NCI-H345 treated with DMSO at 0.1 percent for 48 hours (cell line): ENCODE results near the gene LILRB3.
"Not testable (repeated sequence)": the region's sequence is repeated elsewhere in the genome, so short reads cannot be mapped to it uniquely, and the experiment has no call there.

Source experiments
- DNase-seq: peaks from one replicate; lab custom pipeline; 2025; ENCODE audit not compliant: unreplicated experiment; lab: John Stamatoyannopoulos, UW

The LILRB3 gene

GRCh38 chr19:54222474-54223276 is at the start of gene LILRB3:
Gene LILRB3, minus strand, starts transcription at chr19:54223007. Its CDS starts 31 bp downstream, at chr19:54222976.
- not testable (repeated sequence) for DNase-seq

DNA sequence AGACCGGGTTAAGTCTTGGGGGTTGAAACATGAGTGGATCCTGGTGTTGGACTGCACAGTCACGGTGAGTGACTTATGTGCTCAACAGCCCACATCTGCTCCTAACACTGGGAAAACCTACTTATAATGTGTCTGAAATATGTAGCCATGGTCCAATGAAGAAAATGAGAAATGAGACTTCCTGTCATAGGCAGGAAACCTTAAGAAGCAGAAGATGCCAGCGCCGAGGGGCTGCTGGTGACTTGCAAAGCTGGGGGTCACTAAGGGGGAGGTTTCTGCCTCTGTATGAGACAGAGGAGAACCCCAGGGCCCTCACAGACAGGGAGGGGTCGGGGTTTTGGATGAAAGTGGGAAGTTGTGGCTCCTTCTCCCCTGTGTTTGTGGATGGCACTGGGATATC is 49.4 kb upstream of the LILRB3 start:
- DNase-seq, result not testable (repeated sequence)

GRCh38 chr19:54271587-54271986 is 48.8 kb upstream of the LILRB3 start:
- not testable (repeated sequence) for DNase-seq

DNA sequence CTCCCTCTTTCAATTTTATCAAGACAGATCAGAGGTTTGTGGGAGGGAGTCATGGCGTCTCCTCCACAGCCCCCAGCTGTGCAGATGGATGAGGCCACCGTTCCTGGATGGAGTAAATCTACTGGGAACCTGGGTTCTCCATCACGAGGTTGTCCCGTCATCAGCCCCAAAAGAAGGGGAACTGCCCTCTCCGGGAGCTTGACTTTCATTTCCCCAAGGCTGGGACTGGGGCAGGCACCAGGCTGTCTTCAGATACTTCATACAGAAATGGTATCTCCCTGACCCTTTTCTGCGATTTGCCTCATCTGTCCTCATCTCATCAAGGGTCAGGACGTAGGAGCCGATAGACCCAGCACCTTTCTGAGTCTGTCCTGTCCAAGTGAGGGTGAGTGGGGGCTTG is 48.3 kb upstream of the LILRB3 start:
- no peak for DNase-seq

DNA sequence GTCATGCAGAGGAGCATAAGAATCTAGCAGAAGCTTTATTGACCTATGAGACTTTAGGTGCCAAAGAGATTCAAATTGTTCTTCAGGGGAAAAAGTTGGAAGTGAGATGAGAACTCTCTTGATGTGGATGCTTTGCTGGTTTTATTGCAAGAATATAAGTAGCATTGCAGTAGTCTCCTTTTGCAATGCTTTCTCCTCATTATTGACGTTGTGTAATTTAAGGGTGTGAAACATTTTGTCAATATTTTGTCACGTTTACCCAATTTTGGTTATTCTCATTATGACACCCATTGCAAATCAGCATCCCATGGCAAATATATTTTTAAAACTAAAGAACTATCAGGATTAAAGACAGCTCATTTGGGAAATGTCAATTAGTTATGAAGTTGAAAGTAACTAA is 46.1 kb upstream of the LILRB3 start:
- DNase-seq, result no peak

DNA sequence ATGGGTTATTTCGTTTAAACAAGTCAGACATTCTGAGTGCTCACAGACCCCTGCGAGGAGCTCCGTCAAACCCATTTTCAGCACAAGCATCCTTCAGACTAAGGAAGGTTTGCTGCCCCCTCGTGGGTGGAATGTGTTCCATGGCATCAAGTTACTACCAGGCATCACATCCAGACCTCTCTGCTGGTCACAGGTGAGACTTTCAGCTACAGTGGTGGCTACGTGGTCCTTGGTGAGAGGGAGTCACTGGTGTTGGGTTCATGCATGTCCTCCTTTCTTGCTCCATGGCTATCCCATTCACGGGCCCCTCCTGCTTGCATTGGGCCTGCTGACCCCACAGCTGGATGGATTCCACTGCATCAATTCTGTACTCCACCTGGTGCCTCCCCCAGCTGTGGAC is 43.3 kb upstream of the LILRB3 start:
- no peak for DNase-seq

- DNase-seq, result no peak
Measured at GRCh38 chr19:54262470-54262869, 39.7 kb upstream of the LILRB3 start.

DNA sequence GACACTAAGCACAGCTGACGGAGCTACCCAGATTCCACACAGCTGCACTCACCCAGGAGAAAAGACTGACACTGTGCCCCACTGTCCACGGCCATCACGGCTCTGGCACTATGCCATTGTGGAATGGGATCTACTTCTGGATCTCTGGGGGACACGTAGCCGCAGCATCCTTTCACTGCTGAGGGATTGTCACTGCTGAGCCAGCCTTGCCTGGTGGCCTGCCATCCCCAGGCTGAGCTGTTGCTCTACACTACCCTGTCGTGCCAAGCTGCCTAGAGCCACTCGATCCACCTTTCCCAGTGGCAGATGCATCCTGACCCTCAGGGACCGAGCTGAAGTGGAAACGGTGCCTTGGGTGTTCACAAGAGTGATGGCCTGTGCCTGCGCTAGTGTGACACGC is 39.3 kb upstream of the LILRB3 start:
- no peak for DNase-seq

GRCh38 chr19:54257116-54257480 is 34.3 kb upstream of the LILRB3 start, which contains the start of gene LILRB5:
Gene LILRB5, minus strand, starts transcription at chr19:54257273. Its CDS starts 80 bp downstream, at chr19:54257193.
- no peak for DNase-seq

DNA sequence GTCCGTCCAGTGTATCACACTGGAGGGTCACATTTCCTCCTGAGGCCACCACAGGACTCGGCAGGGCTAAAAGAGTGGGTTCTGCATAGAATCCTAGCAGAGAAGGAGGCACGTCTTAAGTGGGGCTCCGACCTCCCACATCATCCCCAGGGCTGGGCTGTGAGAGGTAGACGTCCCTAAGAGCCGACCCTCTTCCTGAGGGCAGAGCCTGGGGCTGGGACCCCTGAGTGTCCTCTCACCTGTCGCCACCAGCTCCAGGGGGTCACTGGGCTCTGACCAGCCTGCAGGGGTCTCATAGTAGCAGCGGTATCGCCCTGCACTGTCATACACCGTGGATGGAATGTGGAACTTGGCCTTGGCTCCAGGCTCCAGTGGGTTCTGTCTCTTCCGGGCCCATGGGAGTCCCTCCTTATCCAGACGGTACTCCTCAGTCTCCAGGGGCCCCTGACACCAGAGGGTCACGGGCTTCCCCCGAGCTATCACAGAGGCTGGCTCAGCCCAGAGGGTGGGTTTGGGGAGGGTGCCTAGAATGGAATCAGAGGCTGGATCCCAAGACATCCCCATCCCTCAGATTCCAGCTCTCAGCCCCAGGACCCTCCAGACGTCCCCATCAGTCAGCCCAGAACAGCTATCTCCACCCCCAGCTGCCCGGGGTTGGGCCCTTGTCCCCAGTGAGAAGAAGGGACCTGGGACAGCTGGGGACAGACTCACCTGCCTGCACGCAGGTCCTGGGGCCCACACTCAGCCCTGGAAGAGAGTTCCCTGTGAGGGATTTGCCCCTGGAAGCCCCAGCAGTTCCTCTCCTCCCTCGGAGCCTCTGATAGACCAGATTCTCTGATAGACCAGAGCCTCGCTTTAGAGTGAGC is 33.7 kb upstream of the LILRB3 start:
- DNase-seq, result no peak

DNA sequence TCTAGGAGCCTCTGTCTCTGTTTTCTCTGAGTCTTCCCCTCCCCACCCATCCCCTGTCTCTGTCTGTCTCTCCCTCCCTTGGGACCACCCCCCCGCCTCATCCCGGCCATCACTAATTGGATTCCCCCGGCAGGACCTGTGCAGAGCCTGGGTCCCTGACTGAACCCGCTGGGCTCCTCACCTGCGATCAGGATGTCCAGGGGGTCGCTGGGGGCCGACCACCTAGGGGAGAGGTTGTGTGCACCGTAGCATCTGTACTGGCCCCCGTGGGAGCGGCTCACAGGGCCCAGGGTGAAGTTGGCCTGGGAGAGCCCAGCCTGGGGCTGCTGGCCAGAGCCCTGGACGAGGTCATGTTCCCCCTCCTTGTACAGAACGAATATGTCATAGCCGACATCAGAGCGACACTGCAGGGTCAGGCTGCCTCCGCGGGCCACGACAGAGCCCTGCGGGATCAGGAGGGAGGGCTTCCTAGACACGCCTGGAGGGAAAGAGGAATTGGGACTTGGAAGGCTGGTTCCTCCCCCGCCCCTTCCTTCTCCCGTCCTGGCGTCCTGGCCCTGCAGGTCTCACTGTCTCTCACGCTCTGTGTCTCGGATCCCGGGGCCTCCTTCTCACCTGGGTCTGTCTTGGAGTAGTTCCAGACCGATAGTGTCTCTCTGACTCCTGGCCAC is 32.4 kb upstream of the LILRB3 start:
- DNase-seq, result no peak

GRCh38 chr19:54254195-54254906 is 31.5 kb upstream of the LILRB3 start:
- DNase-seq, result no peak

DNA sequence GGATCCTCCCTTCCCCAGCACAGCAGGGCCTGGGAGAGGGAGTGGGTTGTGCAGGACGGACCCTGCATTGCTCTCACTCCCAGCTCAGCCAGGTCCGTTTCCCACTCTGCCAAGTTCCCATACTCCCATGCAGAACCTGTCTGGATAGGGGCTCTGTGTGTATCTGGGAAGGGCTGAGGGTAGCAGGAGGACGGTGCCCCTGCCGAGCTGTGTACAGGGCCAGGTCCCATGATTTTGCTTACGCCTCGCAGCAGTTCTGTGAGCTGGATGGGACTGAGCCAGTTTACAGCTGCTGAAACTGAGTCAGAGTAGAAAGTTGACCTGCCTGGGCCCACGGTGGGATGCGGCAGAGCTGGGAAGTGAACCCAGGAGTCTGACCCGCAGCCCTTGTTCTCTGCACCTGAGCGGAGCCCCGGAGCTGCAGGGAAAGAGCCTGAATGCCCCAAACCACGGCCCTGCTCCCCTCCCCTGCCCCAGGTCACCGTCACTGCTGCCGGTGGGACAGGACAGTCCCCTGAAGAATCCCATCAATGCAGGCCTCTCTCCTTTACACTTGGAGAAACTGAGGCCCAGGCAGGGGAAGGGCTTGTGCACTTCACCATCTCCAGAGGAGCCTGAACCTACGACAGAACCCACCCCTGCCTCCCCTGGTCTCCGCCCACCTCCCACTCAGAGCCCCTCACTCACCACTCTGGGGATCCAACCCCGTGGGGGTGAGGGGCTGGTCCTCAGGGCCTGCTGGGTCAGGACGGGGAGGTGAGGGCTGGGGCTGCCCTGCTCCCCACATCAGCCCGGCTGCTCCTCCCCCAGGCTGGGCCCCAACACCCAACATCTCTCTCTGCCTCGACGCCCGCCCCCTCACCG is 30.8 kb upstream of the LILRB3 start:
- no peak for DNase-seq

DNA sequence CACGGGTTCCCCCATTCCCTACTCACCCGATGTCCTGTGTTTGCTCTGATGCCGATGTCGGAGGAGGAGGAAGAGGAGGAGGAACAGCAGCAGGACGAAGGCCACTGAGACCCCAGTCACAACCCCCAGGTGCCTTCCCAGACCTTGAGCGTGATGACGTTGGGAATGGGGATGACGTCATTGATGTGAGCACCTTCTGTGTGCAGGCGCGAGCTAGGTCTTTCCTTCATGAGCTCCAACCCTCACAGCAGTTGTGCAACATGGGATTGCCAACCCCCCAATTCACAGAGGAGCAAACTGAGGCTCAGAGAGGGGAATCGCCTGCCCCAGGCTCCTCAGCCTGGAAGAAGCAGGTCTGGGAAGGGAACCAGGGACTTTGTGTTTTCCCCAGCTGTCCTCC is 30.0 kb upstream of the LILRB3 start:
- no peak for DNase-seq

DNA sequence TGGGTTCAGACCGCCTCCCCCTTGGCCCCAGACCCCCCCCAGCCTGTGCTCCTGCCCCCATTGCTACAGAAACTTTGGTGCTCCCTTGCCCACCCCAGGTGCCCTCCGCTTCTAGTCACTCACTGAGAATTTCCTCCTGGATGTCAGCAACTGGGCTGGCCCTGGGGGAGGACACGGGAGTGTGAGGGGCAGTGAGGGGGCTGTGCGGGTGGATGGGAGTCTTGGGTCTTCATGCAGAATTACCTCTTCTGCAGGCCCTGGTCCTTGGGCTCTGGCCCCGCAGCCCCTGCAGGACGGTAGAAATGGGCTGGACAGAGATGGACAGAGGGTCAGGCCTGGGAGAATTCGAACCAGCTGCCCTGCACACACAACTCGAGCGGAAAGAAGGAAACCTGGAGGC is 29.4 kb upstream of the LILRB3 start:
- DNase-seq, result no peak

DNA sequence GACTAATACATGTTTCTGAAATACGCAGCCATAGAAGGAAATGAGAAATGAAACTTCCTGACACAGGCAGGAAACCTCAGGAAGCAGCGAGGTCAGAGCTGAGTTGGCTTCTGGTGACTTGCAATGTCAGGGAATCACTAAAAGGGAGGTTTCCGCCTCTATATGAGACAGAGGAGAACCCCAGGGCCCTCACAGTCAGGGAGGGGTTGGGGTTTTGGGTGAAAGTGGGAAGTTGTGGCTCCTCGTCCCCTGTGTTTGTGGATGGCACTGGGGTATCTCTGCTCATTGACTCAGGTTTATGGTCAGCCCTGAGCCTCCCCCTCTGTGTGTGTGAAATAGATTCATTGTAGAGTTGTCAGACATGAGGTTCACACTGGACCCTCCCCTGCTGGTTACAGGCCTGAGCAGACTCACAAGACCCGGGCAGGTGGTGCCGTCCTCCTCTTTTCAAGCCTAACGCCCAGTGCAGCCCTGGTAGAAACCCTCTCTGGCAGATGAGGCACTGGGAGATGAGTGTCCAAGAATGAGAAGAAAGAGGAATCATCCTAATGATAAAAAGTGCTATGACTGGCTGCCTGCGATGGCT is 25.3 kb upstream of the LILRB3 start:
- no peak for DNase-seq

GRCh38 chr19:54247106-54247930 is 24.5 kb upstream of the LILRB3 start:
- no peak for DNase-seq

DNA sequence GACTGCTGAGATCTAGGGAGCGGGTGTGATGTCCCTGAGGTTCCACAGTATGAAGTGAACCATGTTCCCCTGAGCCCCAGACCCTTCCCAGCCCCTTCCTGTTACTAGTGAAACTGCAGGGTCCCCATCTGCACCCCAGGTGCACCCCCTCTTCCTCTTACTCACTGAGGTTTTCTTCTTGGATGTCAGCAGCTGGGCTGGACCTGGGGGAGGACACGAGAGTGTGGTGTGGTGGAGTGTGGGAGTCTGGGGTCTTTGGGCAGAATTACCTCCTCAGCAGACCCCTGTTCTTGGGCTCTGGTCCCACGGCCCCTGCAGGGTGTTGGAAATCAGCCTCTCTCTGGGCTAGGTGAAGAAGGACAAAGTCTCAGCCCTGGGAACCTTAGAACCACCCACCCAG is 23.1 kb upstream of the LILRB3 start:
- DNase-seq, result no peak

DNA sequence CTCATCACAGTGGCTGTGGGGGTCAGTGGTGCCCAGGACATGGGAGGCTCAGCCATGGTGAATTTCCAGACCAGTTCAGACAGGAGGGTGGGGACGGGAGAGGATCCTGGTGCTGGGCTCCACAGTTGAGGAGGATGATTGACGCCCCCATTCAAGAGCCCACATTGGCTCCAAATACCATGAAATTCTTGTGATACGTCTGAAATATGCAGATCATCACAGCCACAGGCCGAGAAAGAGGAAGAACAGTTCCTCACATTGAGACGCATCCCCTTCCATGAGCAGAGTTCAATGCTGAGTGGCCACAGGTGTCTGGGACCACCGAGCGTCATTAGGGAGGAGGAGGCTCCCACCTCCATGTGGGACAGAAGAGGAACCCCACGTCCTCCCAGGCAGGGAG is 21.0 kb upstream of the LILRB3 start:
- not testable (repeated sequence) for DNase-seq
